GM18867 (cell line): Measurements from ENCODE around the gene CCL25.
"Not testable (repeated sequence)": the region's sequence is repeated elsewhere in the genome, so short reads cannot be mapped to it uniquely, and the experiment has no call there.

Source experiments
- ATAC-seq: cut with Tn5 transposase; IDR thresholded peaks from one replicate; pipeline ENCODE4 v1.9.1; 2021; ENCODE audit warnings: mild to moderate bottlenecking, moderate library complexity; ENCODE audit not compliant: unreplicated experiment

CCL25 gene

DNA sequence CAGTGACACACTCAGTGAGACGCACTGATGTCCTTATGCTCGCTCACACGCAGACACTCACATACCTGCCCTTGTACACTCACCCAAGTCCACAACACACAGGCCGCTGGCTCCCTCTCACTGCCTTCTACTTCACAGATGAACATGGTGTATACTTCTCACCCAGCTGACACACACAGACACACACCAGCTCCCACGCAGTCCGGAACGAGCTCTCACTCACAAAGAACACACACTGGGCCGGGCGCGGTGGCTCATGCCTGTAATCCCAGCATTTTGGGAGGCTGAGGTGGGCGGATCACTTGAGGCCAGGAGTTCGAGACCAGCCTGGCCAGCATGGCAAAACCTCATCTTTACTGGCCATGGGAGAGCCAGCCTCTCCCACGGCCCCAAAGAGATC, 31.6 kb downstream of the CCL25 start:
- no peak for ATAC-seq

DNA sequence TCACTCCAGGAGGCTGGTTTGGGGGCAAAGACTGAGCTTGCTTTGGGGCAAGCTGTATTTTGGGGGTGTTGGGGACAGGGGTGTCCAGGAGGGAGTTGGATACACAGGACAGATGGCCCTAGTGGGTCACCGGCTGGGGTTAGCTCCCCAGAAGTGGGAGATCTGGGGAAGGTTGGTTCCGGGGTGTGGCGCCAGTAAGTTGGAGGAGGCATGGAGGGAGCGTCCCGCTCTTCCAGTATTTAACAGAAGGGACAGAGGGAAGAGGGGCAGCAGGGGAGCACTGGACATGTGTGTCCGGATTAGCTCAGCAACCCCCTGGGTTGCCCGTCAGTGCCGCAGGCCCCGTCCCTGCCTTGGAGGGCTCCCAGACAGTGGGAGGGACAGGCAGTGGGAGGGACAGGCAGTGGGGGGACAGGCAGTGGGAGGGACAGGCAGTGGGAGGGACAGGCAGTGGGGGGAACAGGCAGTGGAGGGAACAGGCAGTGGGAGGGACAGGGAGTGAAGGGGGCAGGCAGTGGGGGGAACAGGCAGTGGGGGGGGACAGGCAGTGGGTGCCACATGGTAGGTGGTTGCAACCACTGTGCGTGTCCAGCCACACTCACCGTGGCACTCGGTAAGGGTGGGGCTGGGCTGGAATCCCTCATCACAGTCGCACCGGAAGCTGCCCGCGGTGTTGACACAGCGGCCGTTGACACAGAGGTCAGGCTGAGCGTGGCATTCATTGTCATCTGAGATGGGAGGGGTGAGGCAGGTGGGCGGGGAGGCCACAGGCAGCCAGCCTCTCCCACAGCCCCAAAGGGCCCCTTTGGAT, 33.2 kb downstream of the CCL25 start:
- no peak for ATAC-seq

DNA sequence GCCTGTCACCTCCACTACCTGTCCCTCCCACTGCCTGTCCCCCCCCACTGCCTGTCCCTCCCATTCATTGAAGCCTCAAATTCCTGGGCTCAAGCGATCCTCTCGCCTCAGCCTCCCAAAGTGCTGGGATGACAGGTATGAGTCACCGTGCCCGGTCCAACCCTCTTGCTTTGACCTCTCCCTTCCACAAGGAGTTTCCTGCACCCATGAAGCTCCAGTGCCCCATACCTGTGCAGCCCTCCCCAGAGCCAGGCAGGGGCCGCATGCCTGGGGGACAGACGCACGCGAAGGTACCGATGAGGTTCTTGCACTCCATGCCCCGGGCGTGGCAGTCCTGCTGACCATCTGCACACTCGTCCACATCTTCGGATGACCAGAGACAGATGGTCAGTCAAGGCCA, 34.3 kb downstream of the CCL25 start:
- ATAC-seq, result no peak

DNA sequence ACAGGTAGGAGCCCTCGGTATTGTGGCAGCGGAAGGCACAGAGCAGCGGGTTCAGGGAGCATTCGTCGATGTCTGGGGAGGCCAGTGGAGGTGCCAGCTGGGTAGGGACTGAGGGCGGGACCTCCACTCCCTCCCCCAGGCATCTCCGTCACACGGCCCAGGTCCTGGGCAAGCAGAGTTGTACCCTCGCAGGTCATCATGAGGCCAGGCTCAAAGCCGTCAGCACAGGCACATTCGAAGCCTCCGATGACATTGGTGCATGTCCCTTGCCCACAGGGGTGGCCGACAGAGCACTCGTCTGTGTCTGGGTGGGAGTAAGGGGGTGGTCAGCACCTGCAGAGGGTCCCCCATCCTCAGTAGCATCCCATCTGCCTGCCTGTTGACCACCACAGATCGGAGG, 35.3 kb downstream of the CCL25 start:
- no peak for ATAC-seq

DNA sequence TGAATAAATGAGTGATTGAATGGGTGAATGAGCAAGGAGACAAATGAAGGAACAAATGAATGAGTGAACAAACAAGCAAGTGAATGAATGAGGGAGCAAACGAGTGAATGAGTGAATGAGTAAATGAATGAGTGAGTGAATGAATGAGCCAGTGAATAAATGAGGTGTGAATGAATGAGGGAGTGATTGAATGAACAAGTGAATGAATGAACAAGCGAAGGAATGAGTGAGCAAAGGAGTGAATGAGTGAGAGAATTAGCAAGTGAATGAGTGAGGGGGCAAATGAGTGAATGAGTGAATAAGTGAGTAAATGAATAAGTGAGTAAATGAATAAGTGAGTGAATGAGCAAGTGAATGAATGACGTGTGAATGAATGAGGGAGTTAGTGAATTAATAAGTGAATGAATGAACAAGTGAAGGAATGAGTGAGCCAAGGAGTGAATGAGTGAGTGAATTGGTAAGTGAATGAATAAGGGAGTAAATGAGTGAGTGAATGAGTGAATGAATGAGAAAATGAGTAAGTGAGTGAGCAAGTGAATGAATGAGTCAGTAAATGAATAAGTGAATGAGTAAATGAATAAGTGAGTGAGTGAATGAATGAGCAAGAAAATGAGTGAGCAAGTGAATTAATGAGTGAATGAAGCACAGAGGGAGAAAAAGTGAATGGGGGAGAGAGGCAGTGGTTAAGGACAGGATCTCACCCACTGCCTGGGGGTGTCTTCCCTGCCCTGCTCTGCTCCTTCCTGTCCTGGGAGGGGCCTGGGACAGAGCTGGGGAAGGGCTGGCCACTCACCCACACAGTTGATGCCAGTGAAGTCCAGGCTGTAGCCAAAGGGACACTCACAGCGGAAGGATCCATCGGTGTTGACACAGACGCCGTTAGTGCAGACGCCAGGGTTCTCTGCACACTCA, 36.4 kb downstream of the CCL25 start:
- no peak for ATAC-seq

DNA sequence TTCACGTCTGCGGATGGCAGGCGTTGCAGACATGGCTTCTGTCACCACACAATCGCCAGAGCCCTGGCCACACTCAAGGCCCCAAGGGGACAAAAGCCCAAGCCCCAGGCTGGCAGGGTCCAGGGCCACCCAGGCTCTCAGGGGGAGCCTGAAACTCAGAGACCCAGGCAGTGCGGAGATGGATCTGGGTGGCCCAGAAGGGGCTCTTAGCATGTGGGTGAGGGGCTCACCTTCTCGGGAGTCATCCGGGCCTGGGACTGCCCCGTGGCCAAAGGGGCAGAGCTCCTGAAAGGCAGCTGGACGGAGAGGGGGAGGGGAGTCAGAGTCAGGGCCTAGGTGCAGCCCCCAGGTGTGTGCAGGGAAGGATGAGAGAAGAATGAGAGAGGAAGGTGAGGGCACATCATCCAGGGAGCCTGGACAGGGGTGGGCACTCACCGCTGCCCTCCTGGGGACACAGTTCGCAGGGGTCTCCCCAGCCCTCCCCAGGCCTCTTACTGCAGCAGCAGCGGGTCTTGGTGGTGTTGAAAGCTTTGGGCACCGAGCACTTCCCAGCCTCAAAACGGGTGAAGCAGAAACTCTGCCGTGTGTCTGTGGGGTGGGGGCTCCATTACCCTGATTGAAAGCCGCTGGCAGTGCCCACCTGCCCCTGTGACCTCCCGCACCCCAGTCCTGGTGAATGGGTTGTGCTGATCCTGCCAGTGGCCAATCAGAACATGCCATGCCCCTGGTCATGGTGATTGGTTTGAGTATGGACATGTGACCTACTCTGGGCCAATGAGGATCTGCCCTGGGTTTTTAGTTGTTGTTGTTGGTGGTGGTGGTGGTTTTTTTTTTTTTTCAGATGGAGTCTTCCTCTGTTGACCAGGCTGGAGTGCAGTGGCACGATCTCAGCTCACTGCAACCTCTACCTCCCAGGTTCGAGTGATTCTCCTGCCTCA, 37.4 kb downstream of the CCL25 start:
- ATAC-seq, result no peak

DNA sequence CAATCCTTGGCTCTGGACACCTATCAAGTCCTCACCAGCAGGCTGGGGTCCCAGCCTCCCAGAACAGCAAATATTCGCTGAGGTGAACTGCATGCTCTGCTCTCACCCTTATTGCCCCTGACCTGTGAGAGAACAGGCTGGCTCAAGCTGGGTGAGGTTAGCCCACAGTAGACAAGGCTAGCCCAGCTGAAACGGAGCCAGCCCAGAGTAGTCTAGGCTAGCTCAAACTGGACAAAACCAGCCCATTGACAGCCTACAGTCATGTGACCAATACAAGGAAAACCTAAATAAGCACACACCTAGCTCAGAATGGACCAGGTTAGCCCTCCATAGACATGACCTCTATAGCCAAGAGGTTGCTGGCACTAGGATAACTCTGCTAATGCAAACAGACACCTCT, 38.4 kb downstream of the CCL25 start:
- ATAC-seq, result no peak

DNA sequence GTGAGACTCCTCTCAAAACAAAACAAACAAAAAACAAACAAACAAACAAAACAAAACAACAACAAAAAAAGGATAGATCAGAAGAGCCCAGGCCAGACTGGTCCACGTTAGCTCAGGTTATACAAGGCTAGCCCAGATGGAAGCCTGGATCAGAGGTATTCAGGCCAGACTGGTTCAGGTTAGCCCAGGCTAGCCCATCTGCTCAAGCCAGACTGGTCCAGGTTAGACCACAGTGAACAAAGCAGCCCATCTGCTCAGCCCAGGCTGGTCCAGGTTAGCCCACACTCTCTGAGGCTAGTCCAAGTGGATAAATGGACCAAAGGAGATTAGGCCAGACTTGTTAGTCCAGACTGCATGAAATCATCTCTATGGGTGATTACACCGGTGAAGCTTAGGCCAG, 41.2 kb downstream of the CCL25 start:
- ATAC-seq, result no peak

DNA sequence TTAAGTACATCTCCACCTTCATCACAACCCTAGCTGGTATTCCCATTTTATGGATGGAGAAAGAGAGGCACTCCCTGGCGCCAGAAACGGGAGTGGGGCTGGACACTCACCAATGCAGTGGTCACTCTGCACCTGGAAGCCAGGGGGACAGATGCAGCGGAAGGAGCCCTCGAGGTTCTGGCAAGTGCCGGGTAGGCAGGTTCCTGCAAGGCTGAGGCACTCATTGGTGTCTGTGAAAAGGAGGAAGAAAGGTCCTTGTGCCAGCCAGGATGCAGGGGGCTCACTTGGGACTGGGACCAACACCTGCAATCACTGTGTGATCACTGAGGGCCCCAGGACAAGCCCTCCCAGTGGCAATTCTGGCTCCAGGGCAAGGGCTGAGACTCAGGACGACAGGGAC, 41.8 kb downstream of the CCL25 start:
- no peak for ATAC-seq

DNA sequence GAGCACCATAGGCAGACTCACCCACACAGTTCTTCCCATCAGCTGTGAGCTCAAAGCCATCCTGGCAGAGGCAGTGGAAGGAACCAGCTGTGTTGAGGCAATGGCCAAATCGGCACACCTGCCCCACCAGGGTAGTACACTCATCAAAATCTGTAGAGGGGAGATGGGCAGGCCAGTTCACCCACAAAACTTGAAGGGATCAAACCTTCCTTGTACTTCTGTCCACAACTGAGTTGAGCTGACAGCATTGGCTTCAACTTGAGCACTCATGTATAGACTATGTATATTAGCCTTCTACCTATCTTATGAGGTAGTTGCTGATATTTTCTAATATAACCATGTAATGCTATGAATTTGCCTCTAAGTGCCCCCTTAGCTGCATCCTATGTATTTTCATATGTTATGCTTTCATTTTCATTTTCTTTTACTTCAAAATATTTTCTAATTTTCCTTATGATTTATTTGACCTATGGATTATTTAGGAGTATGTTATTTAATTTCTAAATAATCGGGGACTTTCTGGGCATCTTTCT, 42.9 kb downstream of the CCL25 start:
- no peak for ATAC-seq

DNA sequence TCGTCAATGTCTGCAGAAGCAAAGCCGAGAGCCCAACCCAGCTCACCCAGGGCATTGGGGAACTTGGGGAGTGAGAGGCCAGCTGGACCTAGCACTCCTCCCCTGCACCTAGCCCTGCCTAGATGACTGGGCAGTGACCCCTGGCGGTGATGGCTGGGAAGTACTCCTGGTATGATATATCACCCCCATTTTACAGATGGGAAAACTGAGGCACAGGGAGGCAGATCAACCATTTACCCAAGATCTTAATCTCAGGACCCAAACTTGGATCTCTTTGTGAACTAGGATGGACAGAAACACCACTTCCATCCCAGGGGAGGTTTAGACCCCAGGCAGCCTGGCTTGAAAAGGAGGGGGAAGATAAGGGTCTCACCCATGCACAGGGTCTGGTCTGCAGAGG, 43.5 kb downstream of the CCL25 start:
- ATAC-seq, result no peak

DNA sequence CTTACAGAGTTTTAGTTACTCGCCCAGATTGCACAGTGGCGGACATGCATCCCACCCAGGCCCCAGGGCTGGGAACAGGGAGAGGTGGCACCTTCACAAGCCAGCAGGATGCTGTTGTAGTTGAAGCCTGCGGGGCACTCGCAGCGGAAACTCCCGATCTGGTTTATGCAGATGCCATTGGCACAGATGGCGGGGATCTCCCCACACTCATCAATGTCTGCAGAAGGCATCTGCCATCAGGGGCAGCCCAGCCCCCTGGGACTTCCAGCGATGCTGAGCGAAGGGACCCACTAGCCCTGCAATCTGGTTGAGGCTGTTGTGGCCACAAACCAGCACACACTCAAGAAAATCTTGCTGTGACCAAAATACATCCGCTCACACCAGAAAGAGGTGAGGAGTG, 44.6 kb downstream of the CCL25 start:
- no peak for ATAC-seq

DNA sequence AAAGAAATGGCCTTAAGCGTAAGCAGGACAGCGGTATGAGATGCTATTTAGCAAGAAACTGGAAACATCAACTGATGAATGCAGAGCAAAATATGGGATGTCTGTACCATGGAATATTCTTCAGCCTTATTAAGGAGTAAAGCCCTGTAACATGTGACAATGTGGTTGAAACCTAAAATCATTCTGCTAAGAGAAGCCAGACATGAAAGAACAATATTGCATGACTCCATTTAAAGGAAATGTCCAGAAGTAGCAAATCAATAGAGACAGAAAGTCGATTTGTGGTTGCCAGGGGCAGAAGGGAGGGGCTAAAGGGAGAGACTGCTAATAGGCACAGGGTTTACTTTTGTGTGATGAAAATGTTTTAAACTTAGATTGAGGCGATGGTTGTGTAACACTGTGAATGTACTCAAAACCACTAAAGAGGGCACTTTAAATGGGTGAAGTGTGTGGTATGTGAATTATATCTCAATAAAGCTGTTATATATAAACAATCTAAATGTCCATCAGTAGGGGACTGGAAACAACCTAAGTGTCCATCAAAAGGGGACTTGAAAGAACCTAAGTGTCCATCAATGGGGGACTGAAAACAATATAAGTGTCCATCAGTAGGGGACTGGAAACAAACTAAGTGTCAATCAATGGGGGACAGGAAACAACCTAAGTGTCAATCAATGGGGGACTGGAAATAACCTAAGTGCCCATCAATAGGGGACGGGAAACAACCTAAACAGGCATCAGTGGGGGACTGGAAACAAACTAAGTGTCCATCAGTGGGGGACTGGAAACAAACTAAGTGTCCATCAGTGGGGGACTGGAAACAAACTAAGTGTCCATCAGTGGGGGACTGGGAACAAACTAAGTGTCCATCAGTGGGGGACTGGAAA, 45.4 kb downstream of the CCL25 start:
- ATAC-seq, result no peak

DNA sequence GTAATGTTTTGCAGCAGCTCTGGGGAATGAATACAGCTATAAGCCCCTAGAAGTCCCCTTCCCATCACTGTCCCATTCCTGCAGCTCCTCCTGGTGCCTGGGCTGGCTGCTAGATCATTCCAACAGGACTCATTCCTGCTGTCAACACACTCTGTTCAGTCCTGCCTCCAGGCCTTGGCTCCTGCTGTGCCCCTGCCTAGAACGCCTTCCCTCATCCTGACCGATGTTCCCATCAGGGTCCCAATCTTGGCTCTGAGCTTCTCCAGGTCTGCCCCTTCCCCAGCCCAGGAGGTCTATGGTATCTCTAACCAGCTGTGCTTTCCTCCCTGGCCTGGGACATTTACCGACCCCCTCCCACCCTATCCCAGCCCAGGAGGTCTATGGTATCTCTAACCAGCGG, 48.8 kb downstream of the CCL25 start:
- ATAC-seq, result no peak

DNA sequence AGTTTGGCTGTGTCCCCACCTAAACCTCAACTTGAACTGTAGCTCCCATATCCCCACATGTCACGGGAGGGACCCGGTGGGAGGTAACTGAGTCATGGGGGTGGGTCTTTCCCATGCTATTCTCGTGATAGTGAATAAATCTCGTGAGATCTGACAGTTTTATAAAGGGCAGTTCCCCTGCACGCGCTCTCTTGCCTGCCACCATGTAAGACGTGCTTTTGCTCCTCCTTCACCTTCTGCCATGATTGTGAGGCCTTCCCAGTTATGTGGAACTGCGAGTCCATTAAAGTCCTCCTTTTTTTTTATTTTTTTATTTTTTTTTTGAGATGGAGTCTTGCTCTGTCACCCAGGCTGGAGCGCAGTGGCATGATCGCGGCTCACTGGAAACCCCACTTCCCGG, 49.4 kb downstream of the CCL25 start:
- ATAC-seq, result not testable (repeated sequence)

DNA sequence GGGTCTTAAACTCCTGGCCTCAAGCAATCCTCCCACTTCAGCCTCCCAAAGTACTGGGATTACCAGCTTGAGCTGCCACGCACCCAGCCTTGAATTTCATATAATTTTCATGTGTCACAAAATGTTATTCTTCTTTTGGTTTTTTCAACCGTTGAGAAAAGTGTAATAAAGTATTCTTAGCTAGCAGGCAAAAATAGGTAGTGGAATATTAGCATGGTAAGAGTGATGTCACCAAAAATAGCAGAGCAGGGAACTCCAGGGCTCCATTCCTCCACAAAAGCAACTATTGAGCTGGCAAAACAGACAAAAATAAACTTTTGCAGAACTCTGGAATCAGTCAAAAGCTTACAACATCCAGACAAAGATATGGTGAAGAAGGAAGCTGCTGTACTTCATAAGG, 52.9 kb downstream of the CCL25 start:
- no peak for ATAC-seq

DNA sequence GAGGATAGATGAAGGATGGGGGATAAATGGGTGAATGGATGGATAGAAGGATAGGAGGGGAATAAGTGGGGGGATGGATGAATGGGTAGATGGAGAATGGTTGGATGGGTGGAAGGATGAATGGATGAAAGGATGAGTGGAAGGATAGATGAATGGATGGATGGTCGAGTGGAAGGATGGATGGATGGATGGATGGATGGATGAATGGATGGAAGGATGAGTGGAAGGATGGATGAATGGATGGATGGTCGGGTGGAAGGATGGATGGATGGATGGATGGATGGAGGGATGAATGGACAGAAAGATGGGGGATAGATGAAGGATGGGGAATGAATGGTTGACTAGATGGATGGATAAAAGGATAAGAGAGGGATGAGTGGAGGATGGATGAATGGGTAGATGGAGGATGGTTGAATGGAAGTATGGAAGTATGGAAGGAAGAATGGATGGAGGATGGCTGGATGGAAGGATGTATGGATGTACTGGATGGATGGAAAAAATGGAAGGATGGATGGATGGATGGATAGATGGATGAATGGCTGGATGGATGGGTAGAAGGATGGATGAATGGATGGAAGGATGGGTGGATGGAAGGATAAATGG, 54.8 kb downstream of the CCL25 start:
- no peak for ATAC-seq

DNA sequence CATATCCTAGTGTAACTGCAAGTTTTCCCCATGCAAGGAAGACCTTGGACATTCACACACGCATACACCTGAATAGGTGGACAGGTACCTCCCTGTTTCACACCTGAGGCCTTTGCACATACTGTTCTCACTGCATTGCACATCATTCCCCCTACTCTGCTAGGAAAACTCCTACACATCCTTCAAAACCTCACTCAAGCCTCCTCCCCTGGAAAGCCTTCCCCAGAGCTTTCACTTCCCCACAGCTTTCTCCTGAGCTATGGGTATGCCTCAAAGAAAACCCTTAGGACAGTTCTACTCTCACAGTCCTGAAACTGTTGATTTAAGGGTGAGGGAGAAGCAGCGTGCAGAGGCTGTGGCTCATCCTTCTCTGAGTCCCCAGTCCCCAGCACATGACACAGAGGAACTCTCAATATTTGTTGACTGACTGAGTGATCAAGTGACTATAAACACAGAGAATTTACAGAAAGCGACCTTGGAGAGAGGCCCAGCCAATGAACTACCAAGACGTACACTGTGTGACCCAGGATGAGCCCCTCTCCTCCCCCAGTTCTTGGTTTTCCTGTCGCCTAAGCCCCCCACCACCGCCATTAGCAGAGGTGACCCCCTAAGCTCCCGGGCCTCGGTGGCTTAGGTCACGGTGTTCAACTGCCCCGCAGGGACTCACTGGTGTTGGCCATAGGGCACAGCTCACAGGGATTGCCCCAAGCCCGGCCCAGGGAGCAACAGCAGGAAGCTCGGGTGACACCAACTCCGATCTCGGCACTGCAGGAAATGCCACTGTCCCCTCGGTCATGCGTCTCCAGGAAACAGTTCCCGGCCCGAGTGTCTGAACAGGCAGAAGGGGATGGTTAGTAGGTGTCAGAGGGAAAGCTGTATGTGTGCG, 56.2 kb downstream of the CCL25 start:
- no peak for ATAC-seq
